HG03060 (cell line): ENCODE data around the gene TCF7.

Experiments used
- ATAC-seq: cut with Tn5 transposase; IDR thresholded peaks from one replicate; pipeline ENCODE4 v1.9.1; 2021; ENCODE audit warnings: low read depth, moderate number of reproducible peaks; ENCODE audit not compliant: unreplicated experiment

Gene TCF7

GRCh38 chr5:134113902-134114875 is at the start of gene TCF7:
TSS of gene TCF7 (plus strand) at chr5:134114681. CDS start at chr5:134114907, 226 bp downstream.
- peak; percentile 43 for ATAC-seq

DNA sequence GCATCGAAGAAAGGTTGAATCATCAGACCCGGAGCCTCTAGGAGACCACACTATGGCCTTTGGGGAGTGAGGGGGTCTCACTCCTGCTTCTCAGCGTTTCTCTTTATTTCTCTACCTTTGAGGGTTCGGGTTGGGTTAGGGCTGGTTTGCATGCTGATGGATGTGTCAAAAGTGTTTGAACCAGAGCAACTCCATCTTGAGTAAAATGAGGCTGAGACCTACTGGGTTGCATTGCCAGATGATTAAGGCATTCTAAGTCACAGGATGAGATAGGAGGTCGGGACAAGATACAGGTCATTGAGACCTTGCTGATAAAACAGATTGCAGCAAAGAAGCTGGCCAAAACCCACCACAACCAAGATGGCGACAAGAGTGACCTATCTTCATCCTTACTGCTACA is 44.9 kb upstream of the TCF7 start:
- ATAC-seq, result no peak

- no peak for ATAC-seq
These were observed 43.5 kb upstream of the TCF7 start for GRCh38 chr5:134070725-134071613.

DNA sequence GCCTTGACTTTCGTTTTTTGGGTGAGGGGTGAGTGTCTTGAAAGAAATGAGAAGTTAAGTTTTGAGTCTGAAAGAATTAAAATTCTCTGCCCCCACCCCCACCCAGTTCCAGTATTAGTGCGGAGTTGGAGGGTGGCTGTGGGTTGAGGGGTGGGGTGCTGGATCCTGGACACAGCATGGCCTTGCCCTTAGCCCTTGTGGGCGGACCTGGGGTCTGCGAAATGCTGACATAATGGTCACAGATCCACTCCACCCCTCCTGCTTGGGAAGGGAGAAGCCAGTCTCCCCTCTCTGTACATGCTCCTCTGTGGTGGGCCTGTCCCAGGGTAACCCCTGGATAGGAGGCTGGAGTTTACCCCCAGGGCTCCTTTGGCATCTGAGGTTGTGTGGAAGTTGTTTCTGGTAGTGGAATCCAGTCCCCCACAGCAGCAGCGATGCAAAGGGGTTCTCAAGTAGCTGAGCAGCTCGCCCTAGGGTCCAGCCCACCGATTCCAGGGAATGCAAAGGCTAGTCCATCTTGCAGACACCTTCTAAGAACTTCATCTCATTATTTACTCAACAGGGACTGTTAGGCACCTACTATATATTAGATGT is 42.8 kb upstream of the TCF7 start:
- ATAC-seq, result no peak

GRCh38 chr5:134072471-134073210 is 41.8 kb upstream of the TCF7 start:
- ATAC-seq, result no peak

GRCh38 chr5:134073404-134073803 is 41.1 kb upstream of the TCF7 start:
- ATAC-seq, result no peak

- no peak for ATAC-seq
These were observed 39.4 kb upstream of the TCF7 start for GRCh38 chr5:134075102-134075501.

- ATAC-seq, result no peak
These were observed 36.4 kb upstream of the TCF7 start for GRCh38 chr5:134077926-134078580.

DNA sequence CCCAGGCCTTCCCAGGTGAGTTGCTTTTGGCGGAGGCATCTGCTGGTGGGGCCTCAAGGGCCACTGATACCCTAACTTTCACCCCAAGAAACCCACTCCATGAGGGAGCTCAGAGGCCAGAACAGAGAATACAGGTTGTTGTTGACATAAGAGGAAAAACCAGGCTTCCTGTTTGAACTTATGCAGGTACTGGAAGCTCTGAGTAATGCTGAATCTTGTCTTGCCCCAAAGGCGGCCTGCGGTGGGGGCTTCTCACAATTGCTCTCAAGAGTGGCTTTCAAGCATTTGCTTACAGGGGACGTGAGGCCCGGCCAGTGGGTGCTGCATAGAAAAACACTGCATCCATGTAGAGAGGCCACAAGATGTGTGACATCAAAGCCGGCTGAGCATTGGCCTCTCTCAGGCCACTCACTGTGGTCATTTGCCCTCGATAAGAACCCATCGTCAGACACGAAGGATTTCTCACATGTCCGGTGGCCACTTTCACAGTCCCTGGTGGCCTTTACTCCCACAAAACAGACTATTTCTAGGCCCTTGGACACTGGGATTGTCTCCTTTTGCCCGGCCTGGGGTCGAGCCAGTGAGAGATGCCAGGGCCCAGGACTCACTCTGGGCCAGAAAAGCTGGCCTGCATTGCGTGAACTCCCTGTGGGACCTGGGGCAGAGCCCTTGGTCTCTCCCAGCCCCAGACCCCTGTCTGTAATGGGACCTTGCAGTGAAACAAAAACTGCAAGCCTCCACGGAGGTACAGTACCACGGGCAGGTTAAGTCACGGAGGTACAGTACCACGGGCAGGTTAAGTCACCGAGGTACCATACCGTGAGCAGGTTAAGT is 34.5 kb upstream of the TCF7 start:
- no peak for ATAC-seq

DNA sequence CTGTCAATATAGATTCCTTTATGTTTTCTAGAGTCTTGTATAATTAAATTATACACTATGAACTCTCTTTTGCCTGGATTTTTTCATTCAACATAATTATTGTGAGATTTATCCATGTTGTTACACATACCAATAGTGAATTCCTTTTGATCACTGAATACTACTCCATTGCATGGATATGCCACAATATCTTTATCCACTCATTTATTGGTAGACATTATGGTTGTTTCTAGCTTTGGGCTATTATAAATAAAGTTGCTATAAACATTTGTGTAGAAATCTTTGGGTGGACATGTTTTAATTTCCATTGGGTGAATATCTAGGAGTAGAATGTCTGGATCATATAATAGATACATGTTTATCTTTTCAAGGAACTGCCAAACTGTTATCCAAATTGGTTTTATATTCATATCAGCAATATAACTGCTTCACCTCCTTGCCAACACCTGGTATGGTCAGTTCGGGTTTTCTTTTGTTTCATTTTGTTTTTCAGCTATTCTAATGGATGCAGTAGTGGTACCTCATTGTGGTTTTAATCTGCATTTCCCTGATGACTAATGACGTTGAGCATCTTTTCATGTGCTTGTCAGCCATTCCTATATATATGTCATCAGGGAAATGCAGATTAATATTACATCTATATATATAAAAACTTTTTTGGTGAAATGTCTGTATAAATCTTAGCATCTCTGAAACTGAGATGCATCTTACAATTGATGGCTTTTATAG is 32.1 kb upstream of the TCF7 start:
- no peak for ATAC-seq

- ATAC-seq, result no peak
These were observed 31.0 kb upstream of the TCF7 start for GRCh38 chr5:134083517-134083916.

GRCh38 chr5:134084022-134084565 is 30.4 kb upstream of the TCF7 start:
- no peak for ATAC-seq

DNA sequence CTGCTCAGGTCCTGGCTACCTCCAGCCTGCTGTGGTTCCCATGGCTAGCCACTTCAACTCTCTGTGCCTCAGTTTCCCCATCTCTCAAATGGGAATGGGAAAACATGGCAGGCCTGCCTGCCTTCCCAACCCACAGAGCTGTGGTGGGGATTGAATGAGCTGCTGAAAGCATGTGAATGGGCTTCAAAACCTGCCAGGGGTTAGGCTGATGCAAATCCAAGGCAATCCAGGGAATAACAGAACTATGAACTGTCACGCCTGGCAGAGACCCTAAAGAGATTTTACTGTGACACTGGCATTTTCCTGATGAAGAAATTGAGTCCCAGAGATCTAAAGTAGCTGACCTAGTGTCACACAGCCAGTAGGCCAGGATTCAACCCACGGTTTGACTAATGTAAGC is 29.9 kb upstream of the TCF7 start:
- no peak for ATAC-seq

GRCh38 chr5:134085411-134085810 is 29.1 kb upstream of the TCF7 start:
- no peak for ATAC-seq

DNA sequence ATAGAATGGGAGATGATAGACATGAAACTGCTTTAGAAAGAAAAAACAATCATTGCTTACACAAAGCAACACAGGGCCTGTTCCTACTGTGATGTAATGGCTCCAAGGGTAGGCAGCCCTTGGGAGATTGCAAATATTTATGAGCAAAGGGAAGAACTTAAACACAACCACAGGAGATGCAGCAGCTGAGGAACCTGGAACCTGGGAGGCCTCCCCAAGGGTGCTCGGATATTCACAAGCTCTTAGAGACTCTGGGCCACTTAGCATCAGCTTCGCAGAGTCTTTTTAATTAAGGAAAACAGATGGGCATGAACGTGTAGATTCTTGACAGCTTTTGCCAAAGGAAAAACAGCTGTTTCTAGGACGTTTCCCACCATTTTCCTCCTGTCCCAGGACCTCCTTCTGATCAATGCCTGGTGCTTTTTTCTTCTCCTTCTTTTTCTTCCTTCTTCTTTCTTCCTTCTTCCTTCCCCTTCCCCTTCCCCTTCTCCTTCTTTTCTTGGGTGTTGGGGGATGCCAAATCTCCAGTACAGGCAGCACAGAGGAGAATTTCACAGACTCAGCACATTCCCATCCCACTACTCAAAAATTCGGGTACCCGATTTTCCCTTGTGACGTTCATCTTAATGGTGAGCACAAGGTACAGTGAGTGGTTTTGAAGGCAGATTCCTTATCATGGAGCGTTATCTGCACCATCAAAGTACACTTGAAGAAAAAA is 28.1 kb upstream of the TCF7 start:
- no peak for ATAC-seq

DNA sequence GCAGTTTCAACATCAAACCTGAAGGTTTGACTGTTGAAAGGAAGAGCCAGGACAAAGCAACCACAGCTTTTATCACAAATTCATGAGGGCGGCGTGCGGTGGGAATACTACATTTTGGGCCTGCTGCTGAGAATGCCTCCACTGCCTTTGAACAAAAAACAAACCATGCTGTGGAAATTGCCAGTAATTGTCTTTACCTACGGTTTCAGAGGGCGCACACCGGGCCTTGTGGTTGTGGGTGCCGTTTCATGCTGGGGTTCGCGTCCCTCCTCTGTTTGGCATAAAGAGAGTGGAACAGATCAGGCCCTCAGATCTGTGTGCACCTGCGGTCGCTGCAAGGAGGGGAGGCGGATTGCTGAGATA is 27.6 kb upstream of the TCF7 start:
- ATAC-seq, result no peak

DNA sequence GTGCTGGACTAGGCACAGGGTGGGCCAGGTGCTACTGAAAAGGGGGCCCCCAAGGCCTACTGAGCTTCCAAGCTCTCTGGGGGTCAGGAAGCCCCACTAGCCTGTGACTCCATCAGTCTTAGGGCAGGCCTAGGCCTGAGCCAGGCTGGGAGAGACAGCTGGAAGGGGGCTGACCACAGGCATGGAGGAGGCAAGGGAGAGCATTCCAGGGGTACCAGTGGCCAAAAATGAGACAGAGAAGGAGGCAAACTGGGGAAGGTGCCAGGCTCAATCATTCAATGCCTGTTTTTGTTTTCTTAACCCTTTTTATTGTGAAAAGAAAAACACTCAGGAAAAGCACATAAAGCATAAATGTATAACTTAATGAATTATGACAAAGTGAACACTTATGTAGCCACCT is 26.2 kb upstream of the TCF7 start:
- ATAC-seq, result no peak
